Endothelial cell of umbilical vein (primary cell): Measurements from ENCODE around the gene CACNA1C. TPM values are rescaled to one million over a fixed set of nuclear protein-coding genes. Genes with fewer than 3 reads are reported as not detected.

ENCODE experiments used
- BruUV-seq: library from RNA; stranded (reverse); fragments of 400-500 nt; replicated peaks from 2 replicates; lab custom pipeline; 2021; lab: Mats Ljungman, UMichigan
- CTCF ChIA-PET: fragments of 300-600, 350-600 bp; sonication (Branson Sonifier 250); formaldehyde crosslinking; loops from one replicate; lab custom pipeline; 2021; ENCODE audit warnings: antibody characterized with exemption, inconsistent platforms; lab: Charles Lee
- POLR2A ChIA-PET: fragments of 300-600, 350-600 bp; sonication (Branson Sonifier 250); formaldehyde crosslinking; loops from one replicate; lab custom pipeline; 2021; ENCODE audit warnings: antibody characterized with exemption, inconsistent platforms; lab: Charles Lee
- DNase-seq: peaks from one replicate; pipeline ENCODE4 v3.0.0-alpha.2; 2011; ENCODE audit warnings: low read depth, low spot score
- FAIRE-seq: peaks from 2 replicates; lab custom pipeline; 2011; peaks lifted over from hg19 to GRCh38; lab: Jason Lieb, UNC
- H2AFZ ChIP-seq: 2 replicates; pipeline ENCODE4 v1.6.0; 2012; ENCODE audit warnings: low read depth, low read length, control low read depth, inconsistent platforms
- H3K27ac ChIP-seq: 2 replicates; pipeline ENCODE4 v1.5.1; 2011; ENCODE audit warnings: low read depth, mild to moderate bottlenecking, control low read depth, low read length, moderate library complexity; ENCODE audit not compliant: insufficient read depth
- H3K27me3 ChIP-seq, 2 experiments: 2 replicates each; pipeline versions ENCODE4 v1.6.0 to v1.6.1; 2011; ENCODE audit warnings: low read length in 2 of 2, mixed read lengths in 1 of 2; ENCODE audit not compliant: control insufficient read depth in 2 of 2, insufficient read depth in 2 of 2
- H3K36me3 ChIP-seq, 2 experiments: 2 replicates in 1 of 2; 3 replicates in 1 of 2; pipeline ENCODE4 v1.5.1; 2011; ENCODE audit warnings: low read length in 2 of 2, mild to moderate bottlenecking in 1 of 2, moderate library complexity in 1 of 2; ENCODE audit not compliant: control insufficient read depth in 2 of 2, insufficient read depth in 2 of 2; ENCODE audit errors: extremely low read depth in 1 of 2
- H3K4me1 ChIP-seq: 3 replicates; pipeline ENCODE4 v1.5.1; 2011; ENCODE audit warnings: mild to moderate bottlenecking, low read length; ENCODE audit not compliant: control insufficient read depth, insufficient read depth; ENCODE audit errors: extremely low read depth
- H3K4me2 ChIP-seq: 2 replicates; pipeline ENCODE4 v1.6.1; 2011; ENCODE audit warnings: low read length, control low read depth, mixed read lengths; ENCODE audit not compliant: insufficient read depth
- H3K4me3 ChIP-seq, 3 experiments: fragments of 200-600 bp in 1 of 3; sonication (generic), shearing (Covaris generic) in 1 of 3; replicated peaks in 1 of 3; 2 replicates each; pipeline ENCODE4 v1.5.1; 2011 to 2016; ENCODE audit warnings: control low read depth in 3 of 3, low read length in 3 of 3, mild to moderate bottlenecking in 2 of 3, inconsistent platforms in 1 of 3, low read depth in 1 of 3, moderate library complexity in 1 of 3; ENCODE audit not compliant: insufficient read depth in 1 of 3
- H3K79me2 ChIP-seq: 2 replicates; pipeline ENCODE4 v1.6.0; 2012; ENCODE audit warnings: low read length, inconsistent platforms; ENCODE audit not compliant: control insufficient read depth, insufficient read depth
- H3K9ac ChIP-seq: replicated peaks from 2 replicates; pipeline ENCODE3; 2011; ENCODE audit warnings: low read length, control low read depth; ENCODE audit not compliant: insufficient read depth; ENCODE audit errors: extremely low read depth
- H3K9me1 ChIP-seq: replicated peaks from 3 replicates; pipeline ENCODE4 v1.6.0; 2011; ENCODE audit warnings: mild to moderate bottlenecking, low read length; ENCODE audit not compliant: control insufficient read depth, insufficient read depth; ENCODE audit errors: extremely low read depth
- H3K9me3 ChIP-seq: replicated peaks from 2 replicates; pipeline ENCODE4 v1.5.1; 2012; ENCODE audit warnings: low read length, inconsistent platforms; ENCODE audit not compliant: control insufficient read depth, insufficient read depth
- H4K20me1 ChIP-seq: replicated peaks from 2 replicates; pipeline ENCODE3; 2011; ENCODE audit warnings: mild to moderate bottlenecking, low read length; ENCODE audit not compliant: control insufficient read depth, insufficient read depth; ENCODE audit errors: extremely low read depth
- CTCF ChIP-seq, 2 donors: IDR thresholded peaks; 1 replicate in 1 of 2; 2 replicates in 1 of 2; pipeline ENCODE4 v1.5.1; 2011; ENCODE audit warnings: low read length in 2 of 2, mild to moderate bottlenecking in 2 of 2, moderate library complexity in 2 of 2, control low read depth in 1 of 2, inconsistent platforms in 1 of 2, low read depth in 1 of 2; ENCODE audit not compliant: insufficient read depth in 1 of 2; ENCODE audit errors: extremely low read depth in 1 of 2
- EZH2 ChIP-seq: IDR thresholded peaks from 2 replicates; pipeline ENCODE4 v1.6.1; 2012; ENCODE audit warnings: borderline replicate concordance, low read depth, mild to moderate bottlenecking, moderate library complexity, low read length, inconsistent platforms; ENCODE audit not compliant: severe bottlenecking
- FOS ChIP-seq: IDR thresholded peaks from 2 replicates; pipeline ENCODE4 v1.6.1; 2011; ENCODE audit warnings: mild to moderate bottlenecking, low read length, moderate library complexity, borderline replicate concordance; ENCODE audit not compliant: insufficient read depth
- GATA2 ChIP-seq: IDR thresholded peaks from 2 replicates; pipeline ENCODE4 v1.7.0; 2011; ENCODE audit warnings: low read depth, mild to moderate bottlenecking, moderate library complexity, mixed read lengths, low read length; ENCODE audit not compliant: insufficient read length, insufficient read depth
- JUN ChIP-seq: IDR thresholded peaks from 2 replicates; pipeline ENCODE4 v1.6.1; 2011; ENCODE audit warnings: borderline replicate concordance, low read depth; ENCODE audit not compliant: insufficient read length, insufficient read depth
- MAX ChIP-seq: IDR thresholded peaks from 2 replicates; pipeline ENCODE4 v1.6.1; 2011; ENCODE audit not compliant: insufficient read depth, insufficient read length
- MYC ChIP-seq: IDR thresholded peaks from one replicate; pipeline ENCODE4 v1.6.1; 2011; ENCODE audit warnings: mild to moderate bottlenecking, low read depth, low read length
- POLR2A ChIP-seq: IDR thresholded peaks from 2 replicates; pipeline ENCODE4 v1.6.1; 2012; ENCODE audit warnings: low read depth, mild to moderate bottlenecking, control low read depth, low read length
- POLR2AphosphoS5 ChIP-seq: IDR thresholded peaks from 2 replicates; pipeline ENCODE4 v1.6.1; 2012; ENCODE audit warnings: low read depth, mild to moderate bottlenecking, control low read depth, low read length, moderate library complexity; ENCODE audit not compliant: insufficient read depth
- dilution Hi-C: fragments of 300-500 bp; cut with MboI; formaldehyde crosslinking; loops from one replicate; pipeline ENCODE4 v1.15.0; 2019; ENCODE audit warnings: low sequenced_read_pairs; ENCODE audit not compliant: extremely low pct_ligation_motif_present
- intact Hi-C: fragments of 100-400 bp; cut with micrococcal nuclease; formaldehyde crosslinking; loops from one replicate; pipeline ENCODE4 v1.10.0; 2022
- polyA plus RNA-seq, 4 experiments: library from polyadenylated mRNA; depleted of rRNA in 3 of 4; stranded (reverse) in 3 of 4; unstranded in 1 of 4; fragments of >200 nt; gene quantifications; 2 replicates each; pipeline versions ENCODE4 v1.2.1 to v1.2.3, GENCODE V29; 2011 to 2012; ENCODE audit warnings: missing spikeins in 1 of 4
- total RNA-seq: library from RNA; stranded (reverse); gene quantifications from 2 replicates; pipeline ENCODE4 v1.2.3, GENCODE V29; 2021

The CACNA1C gene
- total and polyA plus RNA-seq, 2 donors (not counting 3 experiments of a cell fraction or from before 2014, with no cell fraction given): not detected

GRCh38 chr12:2679816-2680675 lies 627.3 kb downstream of the CACNA1C start:
- Histone ChIP-seq H3K36me3 (no peaks in the 10 kb centered on the region), H3K79me2 (no peaks in the 10 kb centered on the region), H3K9me3 (no peaks in the 10 kb centered on the region), H3K9me1 (no peaks in the 10 kb centered on the region), H3K9ac (no peak overlapping the region), H2AFZ (no peak overlapping the region), H3K4me1 (no peaks in the 10 kb centered on the region), H3K27ac (no peak overlapping the region), H3K4me2 (no peak overlapping the region), H3K4me3 (no peak overlapping the region), H3K27me3 (no peaks in the 10 kb centered on the region), H4K20me1 (no peaks in the 10 kb centered on the region)
- DNase-seq (no peak), FAIRE-seq (no peak)
- POLR2A ChIA-PET: no interaction called here
- intact Hi-C loops (no loop called here), dilution Hi-C loops (no loop called here)
- no TSS peak for BruUV-seq
- TF ChIP-seq POLR2A (no peak), JUN (no peak), EZH2 (no peak), POLR2AphosphoS5 (no peak), MAX (no peak), CTCF (IDR thresholded peaks at IDR 0.05; ENCODE audit: extremely low read depth in 1 of 2, insufficient read depth in 1 of 2, low read depth in 1 of 2, low read length in 2 of 2) (no peak), GATA2 (no peak), MYC (no peak), FOS (no peak)
- CTCF ChIA-PET: no interaction called here
